Posterior cingulate gyrus (tissue), 11 donors: ENCODE measurements around the gene PLEKHM2.

Experiments
- DNase-seq, 10 donors: peaks; one replicate each; pipeline versions ENCODE4 v3.0.0 to v3.0.0-alpha.2; 2020 to 2021; ENCODE audit warnings: mixed read lengths in 3 of 10
- intact Hi-C: fragments of 100-400 bp; cut with DNase I; formaldehyde crosslinking; loops from one replicate; pipeline ENCODE4 v1.15.1; 2023

Gene PLEKHM2

GRCh38 chr1:15777909-15778707, 94.0 kb downstream of the PLEKHM2 start:
- intact Hi-C loops = no loop called here

More at GRCh38 chr1:15777909-15778707, 94.0 kb downstream of the PLEKHM2 start:
- no peak for DNase-seq
